HuH-7.5 (cell line): ENCODE measurements around the gene REXO5.
"Not testable (repeated sequence)": the region's sequence is repeated elsewhere in the genome, so short reads cannot be mapped to it uniquely, and the experiment has no call there.

ENCODE experiments used
- DNase-seq: peaks from one replicate; pipeline ENCODE4 v3.0.0; 2011; ENCODE audit warnings: low spot score

Gene REXO5

DNA sequence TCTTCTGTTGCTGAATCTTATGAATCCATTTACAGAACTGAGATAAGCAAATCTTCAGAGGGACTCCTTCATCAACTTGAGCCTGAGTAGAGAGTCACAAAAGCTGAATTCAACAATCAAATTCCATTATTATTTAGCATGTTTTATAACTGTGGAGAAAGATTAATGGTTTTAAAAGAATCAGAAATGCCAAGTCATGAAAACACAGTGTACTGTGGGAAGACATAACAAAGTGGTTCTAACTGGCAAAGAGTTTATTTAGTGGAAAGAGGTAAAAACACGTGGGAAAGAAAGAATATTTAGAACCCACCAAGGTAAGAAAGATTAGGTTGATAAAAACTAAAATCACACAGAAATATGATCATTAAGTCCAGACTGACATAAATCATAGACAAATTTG is 5.0 kb upstream of the REXO5 start:
- DNase-seq: no peak

DNA sequence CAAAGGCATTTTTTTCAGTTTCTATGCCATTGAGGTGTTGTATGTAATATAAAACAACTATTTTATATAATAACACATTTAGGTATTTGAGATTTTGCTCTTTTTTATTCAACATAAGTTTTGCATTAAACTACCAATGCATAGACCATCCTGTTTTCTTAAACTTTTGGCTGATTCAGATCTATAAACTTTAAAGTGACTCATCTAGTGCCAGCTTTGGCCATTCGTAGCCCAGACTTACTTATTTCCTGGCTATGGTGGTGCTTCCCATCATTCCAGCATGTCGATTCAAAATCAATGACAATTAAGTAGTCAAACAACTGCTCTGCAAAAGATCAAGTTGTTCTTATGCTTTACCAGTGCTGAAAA is 3.2 kb upstream of the REXO5 start:
- DNase-seq: no peak

DNA sequence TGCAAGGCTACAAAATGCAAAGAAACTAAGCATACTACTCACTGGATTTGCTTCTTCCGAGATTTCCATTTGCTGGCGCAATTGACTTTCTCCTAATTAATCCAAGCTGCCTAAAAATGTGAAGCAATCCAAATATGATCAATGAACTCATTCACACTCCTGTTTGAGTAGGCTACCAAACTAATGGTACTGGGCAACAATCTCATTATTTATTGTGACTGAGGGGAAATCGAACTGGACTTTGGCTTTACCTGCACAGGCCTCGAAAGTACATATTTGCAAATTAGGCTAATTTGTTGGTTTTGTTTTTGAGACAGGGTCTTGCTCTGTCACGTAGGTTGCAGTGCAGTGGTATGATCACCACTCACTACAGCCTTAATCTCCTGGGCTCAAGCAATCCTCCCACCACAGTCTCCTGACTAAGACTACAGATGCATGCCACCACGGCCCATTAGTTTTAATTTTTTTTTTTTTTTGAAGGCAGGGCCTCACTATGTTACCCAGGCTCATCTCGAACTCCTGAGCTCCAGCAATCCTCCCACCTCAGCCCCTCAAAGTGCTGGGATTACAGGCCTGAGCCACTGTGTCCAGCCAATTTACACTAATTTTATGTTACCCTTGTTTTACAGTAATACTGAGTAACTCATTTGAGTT is 2.6 kb upstream of the REXO5 start:
- DNase-seq: no peak

DNA sequence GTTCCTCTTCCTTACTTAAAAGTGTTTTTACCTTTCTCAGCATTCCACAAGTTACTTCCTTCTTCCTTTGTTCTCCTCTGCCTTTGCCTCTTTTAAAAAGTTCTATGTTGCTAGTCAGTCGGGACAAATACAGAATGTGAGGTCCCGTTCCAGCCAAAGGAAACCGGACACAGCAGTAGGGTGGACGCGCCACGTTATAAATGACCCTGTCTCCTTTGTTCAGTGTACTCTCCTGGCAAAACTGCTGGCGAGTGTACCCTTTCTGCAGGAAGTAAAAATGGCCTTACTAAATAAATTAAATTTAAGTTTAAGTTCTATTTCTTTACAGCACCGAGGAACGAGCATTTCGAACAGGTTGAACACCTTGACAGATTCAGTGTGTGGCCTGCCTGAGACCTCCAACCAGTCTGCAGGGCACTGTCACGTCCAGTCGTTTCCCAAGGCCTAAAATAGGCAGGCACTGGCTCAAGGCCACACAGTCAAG is 601 bp upstream of the REXO5 start:
- DNase-seq: not testable (repeated sequence)

DNA sequence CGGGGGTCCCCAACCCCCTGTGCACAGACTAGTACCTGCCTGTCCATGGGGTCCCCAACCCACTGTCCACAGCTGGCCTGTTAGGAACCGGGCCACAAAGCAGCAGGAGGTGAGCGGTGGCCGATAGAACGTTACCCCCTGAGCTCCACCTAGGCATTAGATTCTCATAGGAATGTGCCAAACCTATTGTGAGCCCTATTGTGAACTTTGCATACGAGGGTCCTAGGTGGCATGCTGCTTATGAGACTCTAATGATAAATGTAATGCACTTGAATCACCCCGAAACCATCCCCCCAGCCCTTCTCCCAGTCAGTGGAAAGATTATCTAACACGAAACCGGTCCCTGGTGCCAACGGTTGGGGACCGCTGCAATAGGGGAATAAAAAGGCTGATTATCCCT is 1.5 kb downstream of the REXO5 start:
- no peak for DNase-seq

DNA sequence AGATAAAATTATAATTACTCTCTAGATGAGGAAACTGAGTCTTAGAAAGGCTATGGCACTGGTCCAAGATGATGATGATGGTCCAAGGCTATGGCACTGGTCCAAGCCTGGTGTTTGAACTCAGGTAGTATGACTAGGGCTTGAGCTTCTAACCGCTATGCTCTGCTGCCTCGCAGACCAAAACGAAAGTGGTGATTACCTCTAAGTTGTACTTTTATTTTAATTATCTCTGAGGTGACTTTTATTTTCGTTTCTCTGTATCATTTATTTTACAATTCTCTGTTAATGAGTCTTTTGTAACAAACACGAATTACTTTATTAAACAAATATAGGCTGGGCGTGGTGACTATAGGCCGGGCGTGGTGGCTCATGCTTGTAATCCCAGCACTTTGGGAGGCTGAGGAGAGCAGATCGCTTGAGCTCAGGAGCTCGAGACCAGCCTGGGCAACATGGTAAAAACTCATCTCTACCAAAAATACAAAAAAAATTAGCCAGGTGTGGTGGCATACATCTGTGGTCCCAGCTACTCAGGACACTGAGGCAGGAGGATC is 5.6 kb downstream of the REXO5 start:
- DNase-seq: no peak

DNA sequence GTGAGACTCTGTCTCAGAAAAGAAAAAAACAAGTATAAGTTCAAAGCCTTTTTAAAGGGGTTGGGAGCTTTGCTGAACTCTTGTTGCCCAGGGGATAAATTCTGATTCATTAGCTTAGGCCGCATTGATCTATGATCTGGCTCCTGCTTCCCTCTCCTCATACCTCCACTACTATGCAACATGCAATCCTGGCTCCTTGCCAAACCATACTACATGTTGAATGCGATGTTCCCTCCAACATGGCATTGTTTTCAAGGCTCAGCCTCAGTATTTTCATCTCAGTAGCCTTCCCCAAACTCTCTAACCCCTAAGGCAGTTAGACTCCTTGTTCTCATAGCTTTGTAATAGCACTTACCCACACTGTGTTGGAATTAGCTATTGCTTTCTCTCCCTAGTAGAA is 6.2 kb downstream of the REXO5 start:
- DNase-seq: no peak

DNA sequence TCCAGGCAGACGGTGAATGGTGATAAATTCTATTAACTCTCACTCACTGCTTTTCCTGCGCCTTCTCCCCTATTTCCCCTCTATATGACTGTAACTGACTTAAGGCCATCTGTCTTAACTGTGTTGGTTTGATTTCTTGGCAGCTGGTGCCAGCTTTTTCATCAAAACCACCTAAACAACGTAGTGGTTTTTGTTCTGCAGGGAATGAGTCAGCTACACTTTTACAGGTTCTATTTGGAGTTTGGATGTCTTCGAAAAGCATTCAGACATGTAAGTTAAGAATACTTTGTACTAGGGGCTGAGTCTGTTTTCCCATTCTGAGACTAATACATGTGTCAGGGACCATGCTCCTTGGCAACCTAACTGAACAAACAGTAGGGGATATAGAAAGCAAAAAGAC is 8.5 kb downstream of the REXO5 start:
- DNase-seq: no peak

DNA sequence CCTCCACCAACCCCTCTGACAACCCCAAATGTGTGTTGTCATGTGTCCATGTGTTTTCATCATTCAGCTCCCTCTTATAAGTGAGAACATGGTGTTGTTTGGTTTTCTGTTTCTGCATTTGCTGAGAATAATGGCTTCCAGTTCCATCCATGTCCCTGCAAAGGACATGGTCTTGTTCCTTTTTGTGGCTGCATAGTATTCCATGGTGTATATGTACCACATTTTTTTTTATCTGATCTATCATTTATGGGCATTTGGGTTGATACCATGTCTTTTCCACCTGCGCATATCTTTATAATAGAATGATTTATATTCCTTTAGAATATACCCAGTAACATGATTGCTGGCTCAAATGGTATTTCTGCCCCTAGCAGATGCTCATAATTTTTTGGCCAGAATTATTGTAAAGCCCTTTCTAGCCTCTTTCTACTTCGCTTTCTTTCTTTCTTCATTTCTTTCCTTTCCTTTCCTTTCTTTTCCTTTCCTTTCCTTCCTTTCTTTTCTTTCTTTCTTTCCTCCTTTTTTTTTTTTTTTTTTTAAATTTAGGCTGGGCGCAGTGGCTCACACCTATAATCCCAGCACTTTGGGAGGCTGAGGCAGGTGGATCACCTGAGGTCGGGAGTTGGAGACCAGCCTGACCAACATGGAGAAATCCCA is 12.7 kb downstream of the REXO5 start:
- no peak for DNase-seq

DNA sequence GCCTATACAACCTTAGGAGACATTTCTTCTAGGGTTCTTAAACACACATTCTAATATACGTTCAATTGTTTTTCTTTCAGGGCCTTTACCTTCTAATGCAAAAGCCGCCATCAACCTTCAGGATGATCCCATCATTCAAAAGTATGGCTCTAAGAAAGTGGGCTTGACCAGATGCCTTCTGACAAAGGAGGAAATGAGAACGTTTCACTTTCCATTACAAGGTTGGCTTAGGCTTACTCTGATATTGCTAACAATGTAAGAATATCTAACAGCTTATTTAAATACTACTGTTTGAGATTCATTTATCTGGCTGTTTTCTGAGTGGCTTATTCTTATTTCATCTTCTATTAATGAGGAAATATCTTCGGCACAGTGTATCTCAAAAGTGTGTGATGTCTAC is 15.4 kb downstream of the REXO5 start:
- DNase-seq: no peak

DNA sequence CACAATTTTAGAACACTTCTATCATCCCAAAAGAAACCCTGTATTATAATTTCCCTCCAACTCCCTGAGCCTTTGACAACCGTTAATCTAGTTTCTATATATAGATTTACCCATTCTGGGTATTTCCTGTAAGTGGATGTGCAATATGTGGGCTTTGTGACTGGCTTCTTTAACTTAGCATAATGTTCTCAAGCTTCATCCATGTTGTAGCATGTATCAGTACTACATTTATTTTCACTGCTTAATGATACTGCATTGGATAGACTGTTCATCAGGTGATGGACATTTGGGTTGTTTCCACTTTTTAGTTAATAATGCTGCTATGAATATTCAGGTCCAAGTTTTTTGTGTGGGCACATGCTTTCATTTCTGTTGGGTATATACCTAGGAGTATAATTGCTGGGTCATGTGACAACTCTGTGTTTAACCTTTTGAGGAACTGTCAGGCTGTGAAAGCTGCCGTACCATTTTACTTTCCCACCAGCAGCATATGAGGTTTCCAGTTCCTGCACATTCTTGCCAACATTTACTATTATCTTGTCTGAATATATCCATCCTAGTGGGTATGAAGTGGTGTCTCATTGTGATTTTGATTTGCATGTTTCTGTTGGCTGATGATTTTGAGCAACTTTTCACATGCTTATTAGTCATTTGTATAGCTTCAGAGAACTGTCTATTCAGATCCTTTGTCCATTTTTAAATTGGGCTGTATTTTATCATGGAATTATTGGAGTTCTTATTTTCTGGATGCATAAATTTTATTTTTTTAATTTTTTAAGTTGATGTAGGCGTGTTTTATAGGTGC is 16.4 kb downstream of the REXO5 start:
- no peak for DNase-seq

DNA sequence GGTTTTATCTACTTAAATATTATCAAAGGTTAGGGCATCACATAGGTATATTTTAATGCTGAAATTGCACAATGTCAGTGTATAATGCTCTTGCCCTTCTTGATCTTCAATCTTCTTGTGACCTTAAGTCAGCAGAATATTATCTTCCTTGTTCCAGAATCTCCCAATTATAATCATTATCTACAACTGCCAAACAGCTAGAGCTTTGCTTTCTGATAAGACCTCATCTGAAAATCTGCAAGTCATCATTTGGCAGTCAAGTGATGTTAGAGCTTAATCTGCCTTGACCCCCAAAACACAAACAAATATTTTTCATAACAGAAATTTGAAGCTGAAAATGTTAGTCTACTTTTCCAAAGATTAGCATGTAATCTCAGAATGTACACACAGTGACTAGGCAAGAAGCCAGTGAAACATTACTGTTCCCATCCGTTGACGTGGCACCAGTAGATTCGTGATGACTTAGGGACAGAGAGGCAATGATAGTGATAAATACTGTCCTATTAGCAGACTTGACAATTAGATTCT is 19.8 kb downstream of the REXO5 start:
- DNase-seq: no peak

DNA sequence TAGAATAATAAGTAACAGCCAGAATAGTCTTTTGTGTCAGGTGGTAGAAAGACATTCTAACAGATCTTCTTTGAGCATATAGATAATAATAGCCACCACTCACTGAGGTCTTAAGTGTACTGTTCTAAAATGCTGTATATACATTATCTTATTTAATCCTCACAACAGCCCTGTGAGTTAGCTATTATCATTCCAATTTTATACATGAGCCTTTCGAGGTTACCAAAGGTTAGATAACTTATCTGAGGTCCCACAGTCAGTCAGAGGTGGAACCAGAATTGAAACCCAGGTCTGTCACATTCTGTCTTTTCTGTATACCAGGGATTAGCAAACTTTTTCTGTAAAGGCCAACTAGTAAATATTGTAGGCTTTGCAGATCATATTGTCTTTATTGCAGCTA is 23.2 kb downstream of the REXO5 start:
- no peak for DNase-seq

DNA sequence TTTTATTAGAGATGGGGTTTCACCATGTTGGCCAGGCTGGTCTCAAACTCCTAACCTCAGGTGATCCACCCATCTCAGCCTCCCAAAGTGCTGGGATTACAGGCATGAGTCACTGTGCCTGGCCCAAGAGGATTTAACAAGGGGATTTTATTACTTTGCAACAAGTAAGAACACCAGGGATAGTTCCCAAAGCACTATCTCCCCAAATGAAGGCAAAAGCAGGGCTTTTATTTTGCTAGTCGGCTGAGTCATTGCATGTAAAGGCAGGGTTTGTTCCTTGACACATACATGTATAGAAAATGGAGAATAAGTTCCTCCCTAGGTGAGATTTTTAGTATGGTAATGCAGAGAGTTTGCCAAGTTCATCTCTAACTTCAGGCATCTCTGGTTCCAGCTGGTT is 24.0 kb downstream of the REXO5 start:
- DNase-seq: no peak

DNA sequence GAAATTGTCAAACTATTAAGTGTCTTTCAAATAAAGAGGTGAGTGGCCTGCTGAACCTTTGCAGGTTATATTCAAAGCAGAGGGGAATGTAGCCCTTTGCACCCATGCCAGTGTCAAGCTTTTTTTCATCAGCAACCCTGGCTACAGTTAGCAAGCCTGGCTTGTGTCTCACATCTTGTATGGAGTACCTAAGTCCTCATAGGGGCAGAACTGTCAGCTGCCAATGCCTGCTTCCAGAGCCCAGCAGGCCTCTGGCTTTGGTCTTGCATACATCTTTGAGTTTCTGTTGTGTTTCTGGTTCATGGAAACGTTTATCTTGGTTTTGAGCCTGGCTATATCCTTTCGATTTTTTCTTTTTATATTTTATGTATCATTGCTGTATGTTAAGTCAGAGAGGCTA is 26.8 kb downstream of the REXO5 start:
- no peak for DNase-seq

DNA sequence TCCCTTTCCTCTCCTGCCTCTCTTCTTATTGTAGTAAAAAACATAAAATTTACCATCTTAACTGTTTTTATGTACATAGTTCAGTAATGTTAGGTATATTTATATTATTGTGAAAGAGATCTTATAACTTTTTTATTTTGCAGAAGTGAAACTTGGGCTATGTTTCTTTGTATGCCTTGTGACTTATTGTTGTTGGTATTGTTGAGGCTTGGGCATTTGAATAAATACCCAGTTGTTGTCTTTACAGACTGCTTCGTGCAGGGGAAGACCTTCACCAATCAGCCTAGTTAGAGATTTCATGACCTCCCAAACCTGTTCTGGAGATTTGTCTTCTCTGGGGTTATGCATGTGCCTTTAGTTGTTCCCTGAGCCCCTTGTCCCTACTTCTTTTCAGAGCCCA is 31.9 kb downstream of the REXO5 start:
- DNase-seq: no peak

DNA sequence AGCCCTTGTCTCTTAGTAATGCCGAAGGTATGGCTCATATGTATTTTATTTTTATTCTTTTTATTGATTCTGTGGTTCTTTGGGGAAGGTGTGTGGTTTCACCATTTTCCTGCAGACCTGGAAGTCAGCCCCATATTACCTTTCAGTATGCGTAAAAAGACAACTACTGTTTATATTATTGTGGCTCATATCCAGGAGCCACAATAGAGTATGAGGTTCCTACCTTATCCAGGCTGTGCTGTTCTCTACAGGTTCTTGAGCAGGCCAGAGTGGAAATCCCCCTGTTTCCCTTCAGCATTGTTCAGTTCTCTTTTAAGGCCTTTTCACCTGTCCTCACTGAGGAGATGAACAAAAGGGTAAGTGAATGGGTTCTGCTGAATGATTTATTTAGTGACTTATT is 33.2 kb downstream of the REXO5 start:
- DNase-seq: no peak

DNA sequence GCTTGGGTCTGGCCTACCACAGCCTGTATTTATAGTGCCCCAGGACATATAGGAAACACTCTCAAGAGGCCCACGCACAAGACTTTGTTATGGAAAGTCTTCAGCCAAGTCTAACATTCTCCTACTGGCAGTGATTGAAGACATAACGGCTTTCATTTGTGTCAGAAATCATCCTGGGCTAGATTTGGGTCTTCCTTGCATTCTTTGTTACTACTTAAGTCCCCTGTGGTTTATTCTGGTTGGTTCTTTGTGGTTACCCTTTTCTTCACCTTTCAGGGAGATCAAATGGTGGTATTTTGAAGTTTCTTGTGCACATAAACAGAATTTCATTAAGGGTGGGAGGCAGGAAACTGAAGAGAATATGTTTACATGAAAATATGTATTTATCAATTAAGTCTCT is 37.7 kb downstream of the REXO5 start:
- no peak for DNase-seq

DNA sequence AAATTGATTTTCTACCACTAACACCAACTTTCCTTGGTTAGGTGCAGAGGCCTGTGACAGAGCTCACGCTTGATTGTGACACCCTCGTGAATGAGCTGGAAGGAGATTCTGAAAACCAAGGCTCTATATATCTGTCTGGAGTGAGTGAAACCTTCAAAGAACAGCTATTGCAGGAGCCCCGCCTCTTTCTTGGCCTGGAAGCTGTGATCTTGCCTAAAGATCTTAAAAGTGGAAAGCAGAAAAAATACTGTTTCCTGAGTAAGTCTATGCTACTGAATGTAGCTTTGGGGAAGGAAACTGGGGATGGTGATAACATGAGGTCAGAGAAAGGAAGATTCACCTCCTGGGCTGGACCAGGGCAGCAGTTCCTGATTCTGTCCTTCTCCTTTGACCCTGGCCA is 38.3 kb downstream of the REXO5 start:
- no peak for DNase-seq

DNA sequence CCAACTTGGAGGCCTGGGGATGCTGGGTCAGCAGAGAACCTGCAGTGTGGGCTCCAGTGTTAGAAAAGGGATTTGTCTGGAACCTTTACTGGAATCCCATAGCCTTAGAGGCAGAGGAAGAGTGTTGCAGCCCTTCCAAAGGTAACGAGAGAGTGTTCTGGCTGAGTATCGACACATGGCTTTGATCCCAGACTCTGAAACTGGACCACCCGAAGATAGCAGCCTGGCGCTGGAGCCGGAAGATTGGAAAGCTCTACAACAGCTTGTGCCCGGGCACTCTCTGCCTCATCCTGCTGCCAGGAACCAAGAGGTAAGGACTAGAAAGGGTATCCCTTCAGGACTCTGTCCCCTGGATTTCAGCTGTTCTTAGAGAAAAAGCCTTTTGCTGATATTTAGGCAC is 39.7 kb downstream of the REXO5 start:
- no peak for DNase-seq

DNA sequence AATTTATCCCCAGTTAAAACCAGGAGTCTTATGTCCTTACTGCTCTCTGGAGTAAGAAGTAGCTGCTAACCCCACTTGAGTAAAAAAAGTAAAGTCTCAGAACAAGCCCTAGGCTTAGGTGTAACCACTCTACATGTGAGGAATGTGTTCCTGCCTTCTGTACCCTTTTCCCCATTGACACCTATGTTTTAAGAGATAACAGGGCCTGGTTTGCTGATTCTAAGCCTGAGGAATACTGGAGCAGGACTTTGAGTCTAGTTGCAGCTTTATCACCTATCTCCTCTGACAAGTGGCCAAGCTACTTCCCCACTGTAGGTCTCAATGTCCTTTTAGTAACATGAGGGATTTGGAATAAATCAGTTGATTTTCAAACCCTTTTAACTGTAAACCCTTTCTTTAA is 40.2 kb downstream of the REXO5 start:
- DNase-seq: no peak

DNA sequence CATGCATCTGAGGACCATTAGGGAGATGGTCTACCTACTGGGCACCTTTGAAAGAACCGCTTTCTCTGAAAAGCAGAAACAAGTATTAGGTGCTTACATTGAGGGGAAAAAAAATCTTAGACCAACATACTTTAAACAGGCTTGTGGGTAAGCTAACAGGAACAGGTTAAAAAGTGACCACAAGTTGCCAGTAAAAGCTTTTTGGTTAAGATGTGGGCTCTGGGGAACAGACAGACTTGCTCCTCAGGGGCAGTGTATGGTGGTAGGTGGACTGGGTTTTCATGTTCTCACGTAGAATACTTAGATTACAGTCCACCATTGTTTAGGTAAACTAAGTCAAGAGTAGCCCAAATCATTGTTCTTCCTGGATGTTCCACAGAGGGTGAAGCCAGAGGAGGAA is 41.2 kb downstream of the REXO5 start:
- no peak for DNase-seq
